GM21786 (cell line): ENCODE data around the gene PTPRC.

Source experiments
- ATAC-seq: cut with Tn5 transposase; IDR thresholded peaks from one replicate; pipeline ENCODE4 v1.9.1; 2021; ENCODE audit not compliant: unreplicated experiment

The PTPRC gene

GRCh38 chr1:198806861-198807260 lies 168.0 kb downstream of the PTPRC start:
- no peak for ATAC-seq
